Body of pancreas (tissue), 4 donors: ENCODE data around the gene WDR64. TPM values are rescaled to one million over a fixed set of nuclear protein-coding genes. Genes with fewer than 3 reads are reported as not detected.
"Not testable (repeated sequence)": the region's sequence is repeated elsewhere in the genome, so short reads cannot be mapped to it uniquely, and the experiment has no call there.

ENCODE experiments used
- ATAC-seq: fragments of 150-250 bp; one replicate; pipeline ENCODE4 v1.9.1; 2016
- DNase-seq, 4 donors: peaks; one replicate each; pipeline ENCODE4 v3.0.0-alpha.2; 2019
- H3K27ac ChIP-seq, 4 donors: fragments of 200-600 bp; sonication (generic); 1 replicate in 3 of 4; 2 replicates in 1 of 4; pipeline versions ENCODE4 v1.5.1 to v1.6.1; 2016 to 2019; ENCODE audit warnings: mild to moderate bottlenecking in 1 of 4, mixed read lengths in 1 of 4, moderate library complexity in 1 of 4
- H3K27me3 ChIP-seq, 2 donors: fragments of 200-600 bp; sonication (generic); one replicate each; pipeline ENCODE4 v1.6.0; 2016; ENCODE audit warnings: mild to moderate bottlenecking in 1 of 2
- H3K36me3 ChIP-seq, 2 donors: fragments of 200-600 bp; sonication (generic); replicated peaks in 1 of 2; 2 replicates each; pipeline ENCODE4 v1.5.1; 2016; ENCODE audit warnings: low read depth in 2 of 2; ENCODE audit not compliant: insufficient read depth in 1 of 2
- H3K4me1 ChIP-seq: fragments of 200-600 bp; sonication (generic); one replicate; pipeline ENCODE4 v1.6.0; 2016
- H3K4me3 ChIP-seq, 2 donors: fragments of 200-600 bp; sonication (generic); 1 replicate in 1 of 2; 2 replicates in 1 of 2; pipeline ENCODE4 v1.5.1; 2016 to 2019
- H3K9me3 ChIP-seq, 3 donors: fragments of 200-600 bp; sonication (generic); 1 replicate in 2 of 3; 2 replicates in 1 of 3; pipeline ENCODE4 v1.5.1; 2016
- POLR2A ChIP-seq, 3 donors: fragments of 450-650 bp; IDR thresholded peaks; one replicate each; pipeline ENCODE4 v1.6.1; 2016; ENCODE audit warnings: antibody characterized with exemption in 3 of 3, mild to moderate bottlenecking in 2 of 3
- WGBS, 2 donors: methylation state at CpG; one replicate each; pipeline ENCODE4 v1.1.5; 2017; 5-methylcytosine and 5-hydroxymethylcytosine counted together
- intact Hi-C: fragments of 100-400 bp; cut with DNase I; formaldehyde crosslinking; loops from one replicate; pipeline ENCODE4 v1.15.1; 2023
- total RNA-seq, 2 donors: library from RNA; depleted of rRNA; stranded (reverse); fragments of >200 nt; gene quantifications; one replicate each; pipeline ENCODE4 v1.1.0, GENCODE V29; 2016
- TF ChIP-seq, protein P1 (sequence below), 7 experiments: fragments of 450-650 bp in 4 of 7; fragments of 200-600 bp in 3 of 7; sonication (generic) in 3 of 7; IDR thresholded peaks; one replicate each; pipeline ENCODE4 v1.5.1; 2016 to 2019; ENCODE audit warnings: antibody characterized with exemption in 7 of 7

The WDR64 gene
- total RNA-seq, 2 donors from 2014 or later = not detected

DNA sequence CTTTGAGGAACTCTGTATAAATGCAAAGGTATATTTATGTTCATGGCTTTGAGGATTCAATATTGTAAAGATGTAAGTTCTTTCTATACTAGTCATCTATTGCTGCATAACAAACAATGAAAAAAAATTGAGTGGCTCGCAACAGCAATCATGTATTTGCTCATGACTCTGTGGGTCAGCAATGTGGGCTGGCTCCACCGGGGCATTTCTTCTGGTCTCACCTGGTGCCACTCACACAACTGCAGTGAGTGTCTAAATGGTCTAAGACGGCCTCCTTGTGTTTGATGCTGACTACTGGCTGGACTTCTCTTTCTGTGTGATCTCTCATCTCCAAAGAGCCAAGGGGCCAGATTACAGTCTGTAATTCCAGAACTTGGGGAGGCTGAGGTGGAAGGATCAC lies 150.8 kb downstream of the WDR64 start:
- Histone ChIP-seq H3K4me3 (no peak overlapping the region), H3K27me3 (no peaks in the 10 kb centered on the region), H3K9me3 (no peaks in the 10 kb centered on the region), H3K4me1 (no peaks in the 10 kb centered on the region), H3K27ac (no peak overlapping the region), H3K36me3 (no peaks in the 10 kb centered on the region)
- TF ChIP-seq, protein P1, sequence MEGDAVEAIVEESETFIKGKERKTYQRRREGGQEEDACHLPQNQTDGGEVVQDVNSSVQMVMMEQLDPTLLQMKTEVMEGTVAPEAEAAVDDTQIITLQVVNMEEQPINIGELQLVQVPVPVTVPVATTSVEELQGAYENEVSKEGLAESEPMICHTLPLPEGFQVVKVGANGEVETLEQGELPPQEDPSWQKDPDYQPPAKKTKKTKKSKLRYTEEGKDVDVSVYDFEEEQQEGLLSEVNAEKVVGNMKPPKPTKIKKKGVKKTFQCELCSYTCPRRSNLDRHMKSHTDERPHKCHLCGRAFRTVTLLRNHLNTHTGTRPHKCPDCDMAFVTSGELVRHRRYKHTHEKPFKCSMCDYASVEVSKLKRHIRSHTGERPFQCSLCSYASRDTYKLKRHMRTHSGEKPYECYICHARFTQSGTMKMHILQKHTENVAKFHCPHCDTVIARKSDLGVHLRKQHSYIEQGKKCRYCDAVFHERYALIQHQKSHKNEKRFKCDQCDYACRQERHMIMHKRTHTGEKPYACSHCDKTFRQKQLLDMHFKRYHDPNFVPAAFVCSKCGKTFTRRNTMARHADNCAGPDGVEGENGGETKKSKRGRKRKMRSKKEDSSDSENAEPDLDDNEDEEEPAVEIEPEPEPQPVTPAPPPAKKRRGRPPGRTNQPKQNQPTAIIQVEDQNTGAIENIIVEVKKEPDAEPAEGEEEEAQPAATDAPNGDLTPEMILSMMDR (IDR thresholded peaks at IDR 0.05) = no peak
- no peak for TF ChIP-seq POLR2A (IDR thresholded peaks at IDR 0.05)
- DNase-seq = no peak
- intact Hi-C loops = no loop called here
- 52 to 54% methylated on average over 3 of the region's 3 CpGs for WGBS, 2 donors
- ATAC-seq = no peak

DNA sequence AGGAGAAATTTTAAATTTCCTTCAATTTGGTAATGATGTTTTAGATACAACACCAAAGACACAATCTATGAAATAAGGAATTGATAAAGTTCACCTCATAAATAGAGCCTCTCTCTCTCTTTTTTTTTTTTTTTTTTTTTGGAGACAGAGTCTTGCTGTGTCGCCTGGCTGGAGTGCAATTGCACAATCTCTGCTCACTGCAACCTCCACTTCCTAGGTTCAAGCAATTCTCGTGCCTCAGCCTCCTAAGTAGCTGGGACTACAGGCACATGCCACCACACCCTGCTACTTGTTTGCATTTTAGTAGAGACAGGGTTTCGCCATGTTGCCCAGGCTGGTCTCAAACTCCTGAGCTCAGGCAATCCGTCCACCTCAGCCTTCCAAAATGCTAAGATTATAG lies 152.6 kb downstream of the WDR64 start:
- intact Hi-C loops, H3K4me3 ChIP-seq, ATAC-seq, H3K4me1 ChIP-seq, DNase-seq, H3K27me3 ChIP-seq, H3K27ac ChIP-seq, H3K9me3 ChIP-seq, H3K36me3 ChIP-seq: not testable (repeated sequence)
- WGBS, 2 donors = 65 to 84% methylated on average over 4 of the region's 4 CpGs

DNA sequence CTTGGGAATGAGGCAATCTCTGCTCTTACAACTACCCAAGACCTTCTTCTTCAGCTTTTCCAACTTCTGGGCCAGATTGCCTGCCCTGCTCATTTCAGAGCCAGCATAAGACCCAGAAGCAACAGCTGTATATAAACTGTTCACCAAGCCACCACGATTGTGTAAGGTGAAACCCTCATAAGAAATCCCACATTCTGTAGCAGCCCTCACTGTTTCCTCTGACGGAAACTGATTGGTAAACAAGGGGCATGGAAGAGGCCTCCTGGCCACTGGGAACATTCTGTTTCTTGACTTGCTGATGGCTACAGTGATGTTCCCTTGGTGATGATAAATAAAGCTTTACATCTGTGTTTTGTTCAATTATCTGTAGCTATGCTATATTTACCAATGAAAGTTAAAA lies 156.2 kb downstream of the WDR64 start:
- intact Hi-C loops = no loop called here
- ATAC-seq = no peak

DNA sequence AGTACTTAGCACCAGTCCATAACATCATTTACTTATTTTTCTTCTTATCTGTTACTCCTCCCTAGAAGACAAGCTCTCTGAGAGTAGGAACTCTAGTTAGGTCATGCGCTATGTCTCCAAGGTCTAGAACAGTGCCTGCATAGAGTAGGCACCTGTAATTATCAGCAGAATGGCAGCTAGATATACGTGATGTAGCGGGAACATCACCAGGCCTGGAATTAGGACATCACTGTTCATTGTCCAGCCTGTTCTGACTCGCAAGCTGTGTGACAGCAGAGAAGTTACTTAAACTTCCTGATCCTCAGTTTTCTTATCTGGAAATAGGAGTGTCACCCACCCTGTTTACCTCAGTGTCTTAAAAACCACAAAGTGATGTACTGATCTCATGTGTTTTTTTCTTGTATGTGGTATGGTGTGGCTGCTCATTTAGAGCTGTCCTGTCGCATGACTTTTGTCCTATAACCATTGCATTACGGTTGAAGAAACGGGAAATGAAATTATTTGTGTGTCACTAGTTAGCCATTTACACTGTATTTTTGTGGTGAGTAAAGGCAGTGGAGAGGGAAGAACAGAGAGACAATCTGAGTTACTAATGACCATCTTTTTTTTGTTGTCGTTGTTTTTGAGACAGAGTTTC lies 158.8 kb downstream of the WDR64 start:
- no peaks in the 10 kb centered on the region for H3K36me3 ChIP-seq
- TF ChIP-seq, protein P1 (IDR thresholded peaks at IDR 0.05) = no peak
- TF ChIP-seq POLR2A (IDR thresholded peaks at IDR 0.05) = no peak
- no peaks in the 10 kb centered on the region for H3K9me3 ChIP-seq
- 67 to 76% methylated on average over 8 of the region's 8 CpGs for WGBS, 2 donors
- H3K4me3 ChIP-seq = no peak overlapping the region
- intact Hi-C loops = no loop called here
- H3K4me1 ChIP-seq = no peaks in the 10 kb centered on the region
- no peak for ATAC-seq
- H3K27ac ChIP-seq = no peak overlapping the region
- H3K27me3 ChIP-seq = no peaks in the 10 kb centered on the region
- DNase-seq = no peak

More for the DNA sequence above, 156.2 kb downstream of the WDR64 start:
- TF ChIP-seq, protein P1 (IDR thresholded peaks at IDR 0.05) = no peak
- TF ChIP-seq POLR2A (IDR thresholded peaks at IDR 0.05) = no peak
- WGBS, 2 donors = 45 to 56% methylated on average over 2 of the region's 2 CpGs
- H3K27ac ChIP-seq = no peak overlapping the region
- H3K4me1 ChIP-seq = no peaks in the 10 kb centered on the region
- H3K9me3 ChIP-seq = no peaks in the 10 kb centered on the region
- no peaks in the 10 kb centered on the region for H3K27me3 ChIP-seq
- no peak for DNase-seq
- no peak overlapping the region for H3K4me3 ChIP-seq
- no peaks in the 10 kb centered on the region for H3K36me3 ChIP-seq

DNA sequence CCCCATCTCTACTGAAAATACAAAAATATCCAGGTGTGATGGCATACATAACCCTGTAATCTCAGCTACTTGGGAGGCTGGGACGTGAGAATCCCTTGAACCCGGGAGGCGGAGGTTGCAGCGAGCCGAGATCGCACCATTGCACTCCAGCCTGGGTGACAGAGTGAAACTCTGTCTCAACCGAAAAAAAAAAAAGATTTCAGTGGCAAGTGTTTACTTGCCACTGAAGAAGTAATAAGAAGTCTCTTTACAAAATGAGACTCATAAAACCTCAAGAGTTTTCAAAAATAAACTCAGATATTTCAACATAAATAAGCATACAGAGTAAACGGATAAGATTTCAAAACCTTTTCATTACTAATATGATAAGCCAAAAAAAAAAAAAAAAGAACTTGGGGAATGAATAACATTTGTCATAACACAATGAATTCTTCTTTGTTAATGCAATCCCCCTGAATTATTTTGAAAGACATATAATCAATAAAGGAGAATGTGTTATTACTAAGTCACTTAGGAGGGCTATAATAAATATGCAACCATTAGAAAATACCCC lies 161.8 kb downstream of the WDR64 start:
- WGBS, 2 donors = 76% methylated on average over 8 of the region's 8 CpGs
- TF ChIP-seq, protein P1 (IDR thresholded peaks at IDR 0.05) = no peak
- no peak for TF ChIP-seq POLR2A (IDR thresholded peaks at IDR 0.05)

More for the DNA sequence above, 161.8 kb downstream of the WDR64 start:
- Histone ChIP-seq H3K27me3 (no peaks in the 10 kb centered on the region), H3K27ac (no peak overlapping the region), H3K9me3 (no peaks in the 10 kb centered on the region), H3K36me3 (no peaks in the 10 kb centered on the region), H3K4me3 (no peak overlapping the region), H3K4me1 (no peaks in the 10 kb centered on the region)
- DNase-seq (no peak), ATAC-seq (no peak)
- intact Hi-C loops = no loop called here
